HG03066 (cell line): Measurements from ENCODE around the gene FZD7.

Source experiments
- ATAC-seq: cut with Tn5 transposase; IDR thresholded peaks from one replicate; pipeline ENCODE4 v1.9.1; 2021; ENCODE audit warnings: low read depth; ENCODE audit not compliant: unreplicated experiment

FZD7 gene

DNA sequence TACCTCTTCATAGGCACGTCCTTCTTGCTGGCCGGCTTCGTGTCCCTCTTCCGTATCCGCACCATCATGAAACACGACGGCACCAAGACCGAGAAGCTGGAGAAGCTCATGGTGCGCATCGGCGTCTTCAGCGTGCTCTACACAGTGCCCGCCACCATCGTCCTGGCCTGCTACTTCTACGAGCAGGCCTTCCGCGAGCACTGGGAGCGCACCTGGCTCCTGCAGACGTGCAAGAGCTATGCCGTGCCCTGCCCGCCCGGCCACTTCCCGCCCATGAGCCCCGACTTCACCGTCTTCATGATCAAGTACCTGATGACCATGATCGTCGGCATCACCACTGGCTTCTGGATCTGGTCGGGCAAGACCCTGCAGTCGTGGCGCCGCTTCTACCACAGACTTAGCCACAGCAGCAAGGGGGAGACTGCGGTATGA lies 2.3 kb downstream of the FZD7 start:
- no peak for ATAC-seq

DNA sequence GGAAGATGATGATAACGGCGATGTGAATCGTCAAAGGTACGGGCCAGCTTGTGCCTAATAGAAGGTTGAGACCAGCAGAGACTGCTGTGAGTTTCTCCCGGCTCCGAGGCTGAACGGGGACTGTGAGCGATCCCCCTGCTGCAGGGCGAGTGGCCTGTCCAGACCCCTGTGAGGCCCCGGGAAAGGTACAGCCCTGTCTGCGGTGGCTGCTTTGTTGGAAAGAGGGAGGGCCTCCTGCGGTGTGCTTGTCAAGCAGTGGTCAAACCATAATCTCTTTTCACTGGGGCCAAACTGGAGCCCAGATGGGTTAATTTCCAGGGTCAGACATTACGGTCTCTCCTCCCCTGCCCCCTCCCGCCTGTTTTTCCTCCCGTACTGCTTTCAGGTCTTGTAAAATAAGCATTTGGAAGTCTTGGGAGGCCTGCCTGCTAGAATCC lies 3.0 kb downstream of the FZD7 start:
- ATAC-seq, result no peak

DNA sequence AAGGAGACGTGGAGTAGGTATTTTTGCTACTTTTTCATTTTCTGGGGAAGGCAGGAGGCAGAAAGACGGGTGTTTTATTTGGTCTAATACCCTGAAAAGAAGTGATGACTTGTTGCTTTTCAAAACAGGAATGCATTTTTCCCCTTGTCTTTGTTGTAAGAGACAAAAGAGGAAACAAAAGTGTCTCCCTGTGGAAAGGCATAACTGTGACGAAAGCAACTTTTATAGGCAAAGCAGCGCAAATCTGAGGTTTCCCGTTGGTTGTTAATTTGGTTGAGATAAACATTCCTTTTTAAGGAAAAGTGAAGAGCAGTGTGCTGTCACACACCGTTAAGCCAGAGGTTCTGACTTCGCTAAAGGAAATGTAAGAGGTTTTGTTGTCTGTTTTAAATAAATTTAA lies 3.4 kb downstream of the FZD7 start:
- no peak for ATAC-seq

DNA sequence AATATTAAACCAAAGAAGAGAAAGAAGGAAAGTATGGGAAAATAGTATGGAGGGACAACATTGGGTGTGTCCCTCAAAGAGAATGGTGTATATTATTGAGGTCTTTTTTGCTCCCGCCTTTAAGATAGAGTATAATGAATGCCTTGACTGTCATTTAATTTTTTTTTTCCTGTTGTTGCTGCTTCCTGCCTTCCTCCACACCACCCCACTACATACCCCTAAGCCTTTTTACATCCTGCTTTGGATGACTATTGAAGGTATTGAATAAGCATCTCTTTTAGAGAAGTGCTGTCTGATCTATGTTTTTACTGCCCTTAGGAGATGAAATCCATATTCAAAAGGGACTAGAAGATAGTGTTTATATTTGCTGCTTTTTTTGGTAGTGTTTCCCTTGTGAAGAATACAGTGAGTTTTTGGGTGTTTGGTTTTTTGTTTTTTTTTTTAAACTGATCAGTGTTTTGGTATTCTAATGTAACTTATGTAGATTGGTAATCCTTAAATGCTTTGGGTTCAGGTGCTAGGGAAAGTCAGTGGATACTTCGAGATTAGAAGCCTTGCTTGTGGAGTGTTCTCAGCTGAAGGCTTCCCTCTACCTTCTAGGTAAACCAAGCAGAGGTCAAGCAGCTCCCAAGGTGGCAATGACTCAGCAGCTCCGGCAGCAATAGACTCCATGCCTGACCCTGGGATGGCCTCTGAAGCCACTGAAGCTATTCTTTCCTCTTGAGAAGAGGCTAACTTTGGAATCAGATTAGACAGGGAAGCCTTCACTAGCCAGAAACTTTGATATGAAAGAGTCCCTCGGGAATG lies 5.0 kb downstream of the FZD7 start:
- ATAC-seq, result no peak

DNA sequence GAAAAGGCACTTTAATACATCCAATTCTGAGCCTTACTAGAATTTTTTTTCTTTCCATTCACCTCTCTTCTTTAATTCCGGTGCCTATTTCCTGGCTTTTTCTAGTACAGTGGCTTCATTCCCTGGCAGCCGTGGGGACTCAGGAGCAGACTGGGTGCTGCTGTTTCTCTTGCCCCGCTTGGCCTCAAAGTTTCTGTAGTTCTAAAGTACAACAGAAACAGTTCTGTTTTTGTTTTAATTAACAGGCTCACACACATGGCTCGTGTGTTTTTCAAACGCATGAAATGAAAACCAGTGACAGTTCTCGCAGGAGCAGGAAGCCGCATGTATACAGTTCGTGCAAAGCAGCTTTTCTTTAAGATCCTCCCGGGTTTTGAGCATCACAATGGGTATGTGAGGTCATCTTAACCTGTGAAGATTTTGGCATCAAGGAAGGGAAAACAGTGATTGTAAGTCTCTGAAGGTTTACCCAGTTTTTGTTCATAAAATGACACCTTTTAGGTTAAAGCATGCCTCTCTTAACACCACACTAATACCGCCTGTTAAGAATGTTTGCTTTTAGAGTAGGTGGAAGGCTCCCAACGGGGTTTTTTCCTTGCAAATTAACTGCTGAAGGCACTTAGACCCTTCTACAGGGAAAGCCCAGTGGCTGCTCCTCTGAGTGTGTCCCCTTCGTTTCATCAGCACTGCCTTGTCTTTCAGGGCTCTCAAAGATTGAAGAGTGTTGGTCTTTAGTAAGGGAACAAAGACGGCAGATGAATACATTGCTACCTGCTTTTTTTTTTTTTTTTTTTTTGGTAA lies 5.8 kb downstream of the FZD7 start:
- no peak for ATAC-seq

DNA sequence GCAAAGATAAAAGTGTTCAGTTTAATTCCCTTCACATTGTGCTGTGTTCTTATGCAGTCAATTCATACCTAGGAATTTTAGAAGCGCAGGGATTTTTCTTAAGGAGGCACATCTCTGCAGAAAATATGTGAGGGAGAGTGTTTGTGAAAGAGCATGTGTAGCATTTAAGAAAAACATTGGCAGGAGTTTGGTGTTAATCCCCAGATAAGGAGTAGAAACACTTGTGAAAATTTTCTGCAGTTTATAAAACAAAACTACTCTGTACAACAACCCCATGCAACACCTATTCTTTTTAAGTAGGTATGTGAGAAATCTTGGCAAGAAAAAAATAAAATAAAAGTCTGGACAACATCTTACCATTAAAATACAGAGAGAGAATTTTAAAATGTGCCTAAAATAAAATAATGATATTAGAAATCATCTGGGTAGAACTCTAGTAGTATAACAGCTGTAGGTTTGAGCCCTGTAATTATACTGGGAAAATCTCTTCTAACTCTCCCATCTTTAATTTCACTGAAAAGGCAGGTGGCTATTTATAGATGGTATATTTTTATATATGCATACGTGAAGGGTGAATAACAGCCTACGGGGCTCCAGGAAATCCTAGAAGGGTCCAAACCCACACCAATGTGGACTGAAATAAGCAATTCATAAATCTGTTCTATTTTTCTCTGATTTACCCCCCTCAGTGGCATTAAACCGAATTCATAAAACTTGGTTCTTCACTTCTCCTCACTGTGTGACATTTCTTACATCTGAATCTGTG lies 6.6 kb downstream of the FZD7 start:
- ATAC-seq, result no peak

DNA sequence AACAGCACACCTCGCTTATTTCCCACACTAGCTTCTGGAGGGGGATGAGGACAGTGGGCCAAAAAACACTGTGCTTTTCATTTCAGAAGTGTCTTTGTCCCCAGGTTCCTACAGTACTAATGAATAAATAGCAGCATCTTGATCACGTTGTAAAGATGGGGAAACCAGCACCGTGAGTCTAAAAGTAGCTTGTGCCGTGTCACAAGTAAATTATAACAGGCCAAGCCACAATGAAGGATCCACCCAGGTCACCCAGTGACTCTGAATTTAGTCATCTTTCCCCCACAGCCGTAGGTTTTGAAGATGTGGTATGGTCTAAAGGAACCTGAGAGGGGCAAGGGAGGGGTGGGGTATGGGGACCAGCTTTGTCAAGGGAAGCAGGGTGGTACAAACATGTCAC lies 8.8 kb downstream of the FZD7 start:
- ATAC-seq, result no peak

DNA sequence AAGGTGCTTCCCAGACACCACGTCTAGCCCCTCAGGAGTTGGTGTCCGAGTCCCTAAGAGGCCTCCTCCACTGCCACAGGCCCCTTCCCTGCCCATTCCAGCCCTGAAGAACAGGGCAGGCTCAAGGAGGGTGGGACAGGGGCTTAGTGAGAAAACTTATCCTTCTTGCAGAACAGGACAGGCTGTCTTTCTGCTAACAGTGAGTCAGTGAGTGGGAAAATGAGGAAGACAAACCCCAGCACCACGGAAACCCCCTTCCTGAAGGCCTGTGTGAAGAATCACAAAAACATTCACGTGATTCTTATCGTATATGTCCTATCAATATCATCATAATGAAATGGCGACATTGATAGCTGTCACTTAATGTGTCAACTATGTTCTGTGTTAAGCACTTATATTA lies 9.8 kb downstream of the FZD7 start:
- no peak for ATAC-seq

DNA sequence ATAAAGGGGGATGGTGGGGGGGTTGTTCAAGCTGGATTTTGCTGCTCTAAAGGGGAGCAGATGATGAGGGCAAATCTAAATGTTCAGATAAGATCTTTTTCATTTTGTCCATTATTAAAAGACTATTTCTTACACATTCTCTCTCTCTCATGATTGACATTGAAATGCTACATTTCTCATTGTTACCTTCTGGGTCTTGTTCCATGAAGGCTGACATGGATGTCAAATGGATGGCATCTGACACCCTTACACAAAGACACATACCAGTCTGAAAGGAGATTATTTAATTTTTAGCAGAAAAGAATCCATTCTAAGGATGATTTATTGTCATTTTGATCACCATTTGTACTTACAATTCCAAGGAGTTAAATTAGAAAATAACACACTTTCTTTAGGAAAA lies 11.1 kb downstream of the FZD7 start:
- no peak for ATAC-seq

DNA sequence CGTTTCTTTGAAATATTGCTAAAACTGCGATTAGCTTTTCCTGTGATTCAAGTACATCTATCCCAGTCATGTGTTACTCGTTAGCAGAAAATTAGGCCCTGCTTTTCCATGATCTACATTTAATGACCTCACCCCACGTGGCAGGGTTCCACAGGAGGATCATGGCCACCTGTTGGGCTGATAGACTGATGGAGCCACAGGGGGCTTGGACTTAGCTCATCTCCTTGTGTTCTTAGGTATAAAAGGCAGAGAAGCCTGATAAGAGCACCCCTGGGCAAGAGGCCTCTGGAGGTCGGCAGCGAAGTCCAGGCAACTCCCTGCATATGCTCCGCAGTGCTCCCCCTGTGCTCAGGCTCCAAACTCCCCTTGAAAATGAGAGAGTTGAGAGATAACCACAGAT lies 12.9 kb downstream of the FZD7 start:
- no peak for ATAC-seq

DNA sequence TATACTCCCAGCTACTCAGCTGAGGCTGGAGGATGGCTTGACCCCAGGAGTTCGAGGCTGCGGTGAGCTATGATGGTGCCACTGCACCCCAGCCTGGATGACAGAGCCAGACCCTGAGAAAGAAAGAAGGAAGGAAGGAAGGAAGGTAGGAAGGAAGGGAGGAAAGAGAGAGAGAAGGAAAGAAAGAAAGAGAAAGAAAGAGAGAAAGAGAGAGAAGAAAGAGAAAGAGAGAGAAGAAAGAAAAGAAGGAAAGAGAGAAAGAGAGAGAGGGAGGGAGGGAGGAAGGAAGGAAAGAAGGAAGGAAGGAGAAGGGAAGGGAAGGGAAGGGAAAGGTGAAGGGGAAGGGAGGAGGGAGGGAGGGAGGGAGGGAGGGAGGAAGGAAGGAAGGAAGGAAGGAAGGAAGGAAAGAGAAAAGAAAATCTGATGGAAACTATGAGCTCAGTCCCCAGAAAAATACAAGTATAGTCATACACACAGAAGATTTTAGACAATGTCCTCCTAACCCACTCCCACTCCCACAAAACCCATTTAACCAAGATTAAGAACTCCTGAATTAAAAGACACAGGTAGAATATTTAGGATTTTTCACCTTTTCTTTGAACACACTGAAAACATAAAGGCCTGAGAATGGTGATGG lies 15.6 kb downstream of the FZD7 start:
- ATAC-seq, result no peak

DNA sequence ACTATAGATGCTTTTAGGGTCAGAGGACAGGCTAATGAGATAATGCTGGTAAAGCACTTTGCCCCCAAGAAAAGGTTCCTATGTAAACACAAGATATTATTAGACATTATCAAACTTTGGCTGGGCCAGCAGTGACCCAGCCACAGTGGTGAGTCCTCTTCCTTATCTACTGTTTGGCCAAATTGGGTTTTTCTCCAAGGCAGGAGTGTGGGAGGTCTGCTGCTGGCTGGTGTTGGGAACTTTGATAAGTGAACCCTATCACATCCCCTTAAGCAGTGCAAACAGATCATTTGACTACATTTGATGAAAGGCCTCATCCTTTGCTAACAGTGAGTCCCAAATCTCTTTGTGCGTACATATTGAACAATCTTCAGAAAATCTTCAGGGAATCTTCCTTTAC lies 16.2 kb downstream of the FZD7 start:
- no peak for ATAC-seq

DNA sequence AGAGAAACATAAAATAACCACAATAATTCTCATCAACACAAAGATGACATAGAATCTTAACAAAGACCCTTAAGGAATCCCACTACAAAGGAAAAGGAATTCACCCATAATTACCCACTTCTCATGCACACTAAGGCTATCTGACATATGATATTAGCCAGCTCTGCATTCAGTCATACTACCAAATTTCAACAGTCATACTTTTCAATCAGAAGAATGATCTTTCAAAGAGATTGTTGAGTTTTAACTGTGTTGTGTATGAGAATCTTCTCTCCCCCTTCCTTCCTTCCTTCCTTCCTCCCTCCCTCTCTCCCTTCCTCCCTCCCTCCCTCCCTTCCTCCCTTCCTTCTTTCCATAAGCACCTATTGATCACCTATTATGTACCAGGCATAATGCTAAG lies 17.0 kb downstream of the FZD7 start:
- no peak for ATAC-seq

DNA sequence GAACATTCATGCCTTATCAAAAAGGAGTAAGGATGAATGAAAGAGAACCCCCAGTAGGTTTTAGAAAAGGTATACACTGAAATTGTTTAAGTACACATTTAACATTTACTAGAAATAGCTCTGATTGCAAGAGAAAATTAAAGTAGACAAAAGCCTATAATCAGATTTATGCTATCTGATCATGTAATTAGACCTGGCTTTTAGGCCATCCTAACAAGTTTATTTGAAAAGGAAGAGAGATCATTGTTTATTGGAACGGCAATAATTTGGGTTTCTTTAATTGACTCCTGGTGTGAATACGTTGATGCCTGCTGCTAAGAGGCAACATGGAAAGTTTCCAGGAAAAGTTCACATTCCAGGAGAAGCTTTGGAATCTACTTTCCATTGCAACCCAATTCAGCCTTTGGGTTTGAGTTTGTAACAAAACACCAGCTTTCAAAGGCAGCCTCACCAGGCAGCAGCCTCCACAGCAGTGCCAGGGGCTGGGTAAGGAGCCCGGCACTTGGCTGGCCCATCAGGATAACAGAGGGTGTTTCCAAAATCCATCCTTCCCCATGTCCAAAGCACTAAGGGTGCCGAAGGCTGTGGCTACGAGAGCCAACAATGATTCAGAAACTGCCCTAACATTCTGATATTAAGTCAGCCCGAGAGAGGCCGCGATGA lies 18.0 kb downstream of the FZD7 start:
- ATAC-seq, result no peak

DNA sequence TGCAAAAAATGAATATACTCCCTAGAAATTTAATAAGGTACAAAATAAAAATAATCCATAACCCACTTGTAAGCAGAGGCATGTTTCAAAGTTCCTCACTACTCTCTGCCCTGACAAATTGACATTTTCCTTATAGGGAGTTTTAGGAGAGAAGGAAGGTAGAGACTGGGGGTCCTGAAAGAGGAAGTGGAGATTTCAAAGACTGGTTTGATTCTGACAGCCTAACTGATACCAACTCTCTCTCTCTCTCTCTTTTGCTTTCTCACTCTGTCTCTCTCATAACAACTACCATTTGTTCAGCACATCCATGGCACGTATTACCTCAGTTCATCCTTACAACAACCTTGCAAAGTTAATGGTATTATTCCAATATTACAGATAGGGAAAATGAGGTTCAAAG lies 18.6 kb downstream of the FZD7 start:
- ATAC-seq, result no peak

DNA sequence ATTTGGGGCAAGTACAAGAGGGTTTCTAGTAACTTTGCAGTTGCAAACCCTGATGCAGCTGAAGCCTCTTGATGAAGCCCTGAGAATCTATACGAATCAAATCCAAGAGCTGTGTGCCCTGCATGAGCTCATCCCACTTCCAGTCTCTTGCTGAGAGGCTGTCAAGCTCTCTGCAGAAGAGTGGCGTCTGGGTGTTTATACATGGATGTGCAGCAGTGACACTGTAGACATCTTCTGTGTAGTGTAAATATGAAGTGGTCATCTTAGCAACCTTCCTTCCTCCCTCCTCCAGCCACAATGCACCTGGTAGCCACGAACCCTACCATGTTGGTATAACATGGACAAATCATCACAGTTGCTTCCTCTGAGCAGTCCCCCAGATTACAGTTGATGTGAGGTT lies 21.0 kb downstream of the FZD7 start:
- no peak for ATAC-seq

DNA sequence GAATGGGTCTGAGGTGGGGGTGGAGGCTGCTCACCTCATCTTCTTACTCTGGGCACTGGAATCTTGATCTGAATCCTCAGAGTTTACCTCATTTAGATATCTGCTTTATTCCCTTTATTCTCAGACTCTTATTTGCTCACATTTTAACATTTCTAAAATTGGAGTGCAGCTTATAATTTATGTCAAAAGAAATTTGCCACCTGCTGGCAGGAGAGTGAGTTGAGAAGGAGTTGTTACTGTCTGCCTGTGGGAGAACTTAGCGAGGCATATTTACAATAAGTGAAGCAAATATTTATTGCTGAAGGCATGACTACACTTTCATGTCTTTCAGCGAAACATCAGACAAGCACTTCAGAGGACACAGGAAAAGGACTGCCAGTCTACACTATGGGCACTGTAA lies 23.0 kb downstream of the FZD7 start:
- ATAC-seq, result no peak

DNA sequence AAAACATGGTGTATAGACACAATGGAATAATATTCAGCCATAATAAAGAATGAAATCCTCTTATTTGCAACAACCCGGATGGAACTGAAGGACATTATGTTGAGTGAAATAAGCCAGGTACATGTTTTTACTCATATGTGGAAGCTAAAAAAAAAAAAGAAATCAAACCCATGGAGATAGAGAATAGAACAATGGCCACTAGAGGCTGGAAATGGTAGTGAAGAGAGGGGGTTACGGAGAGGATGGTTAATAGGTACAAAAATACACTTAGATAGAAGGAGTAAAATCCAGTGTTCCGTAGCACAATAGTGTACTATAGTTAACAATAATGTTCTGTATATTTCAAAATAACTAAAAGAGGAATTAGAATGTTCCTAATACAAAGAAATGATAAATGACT lies 26.6 kb downstream of the FZD7 start:
- ATAC-seq, result no peak

DNA sequence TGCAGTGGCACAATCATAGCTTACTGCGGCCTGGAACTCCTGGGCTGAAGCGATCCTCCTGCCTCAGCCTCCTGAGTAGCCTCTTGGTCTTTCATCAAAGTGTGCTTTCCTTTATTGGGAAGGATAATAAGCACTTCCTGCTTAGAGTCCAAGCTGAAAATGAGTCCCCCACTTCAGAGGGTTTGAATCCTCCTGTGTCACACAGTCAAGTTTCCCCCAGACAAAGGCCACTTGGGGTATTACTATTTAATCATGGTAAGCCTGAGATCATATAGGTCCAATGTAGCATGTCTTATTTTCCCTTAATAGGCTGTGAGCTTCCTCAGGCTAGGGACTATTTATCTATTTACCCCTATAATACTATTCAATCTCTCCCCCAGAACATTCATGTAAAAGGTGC lies 28.0 kb downstream of the FZD7 start:
- no peak for ATAC-seq

DNA sequence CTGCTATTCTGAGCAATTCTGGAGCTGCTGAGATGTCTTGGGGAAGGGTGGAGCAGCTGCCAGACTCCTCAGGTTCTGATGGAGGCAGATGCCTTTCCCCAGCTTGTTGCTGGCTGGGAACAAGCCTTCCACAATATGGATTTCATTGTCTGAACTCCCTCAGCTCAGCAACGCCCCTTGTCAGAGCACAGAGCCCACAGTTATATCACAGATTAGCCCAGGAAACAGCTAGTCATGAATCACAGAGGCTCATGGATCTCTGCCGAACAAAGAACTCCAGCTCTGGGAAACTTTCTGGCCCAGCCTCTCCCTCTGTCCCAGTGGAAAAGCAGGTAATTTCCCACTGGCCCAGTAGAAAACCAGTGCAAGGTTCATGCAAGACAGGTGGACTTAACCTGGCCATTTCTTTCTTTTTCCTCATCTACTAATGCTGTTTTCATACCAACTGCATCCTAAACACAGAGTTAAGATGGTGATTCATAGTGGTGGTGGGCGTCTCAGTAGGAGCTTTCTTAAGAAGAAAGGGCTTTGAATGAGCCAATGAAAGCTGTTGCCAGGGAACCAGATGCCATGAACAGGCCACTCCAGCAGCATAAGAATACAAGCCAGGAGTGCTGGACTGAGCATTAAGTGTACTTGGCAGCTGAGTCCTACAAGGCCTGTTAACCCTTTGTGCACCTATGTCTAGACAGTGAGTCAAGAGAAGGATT lies 30.7 kb downstream of the FZD7 start:
- no peak for ATAC-seq
